ENCODE data around the gene PPP1R14C.

The PPP1R14C gene

DNA sequence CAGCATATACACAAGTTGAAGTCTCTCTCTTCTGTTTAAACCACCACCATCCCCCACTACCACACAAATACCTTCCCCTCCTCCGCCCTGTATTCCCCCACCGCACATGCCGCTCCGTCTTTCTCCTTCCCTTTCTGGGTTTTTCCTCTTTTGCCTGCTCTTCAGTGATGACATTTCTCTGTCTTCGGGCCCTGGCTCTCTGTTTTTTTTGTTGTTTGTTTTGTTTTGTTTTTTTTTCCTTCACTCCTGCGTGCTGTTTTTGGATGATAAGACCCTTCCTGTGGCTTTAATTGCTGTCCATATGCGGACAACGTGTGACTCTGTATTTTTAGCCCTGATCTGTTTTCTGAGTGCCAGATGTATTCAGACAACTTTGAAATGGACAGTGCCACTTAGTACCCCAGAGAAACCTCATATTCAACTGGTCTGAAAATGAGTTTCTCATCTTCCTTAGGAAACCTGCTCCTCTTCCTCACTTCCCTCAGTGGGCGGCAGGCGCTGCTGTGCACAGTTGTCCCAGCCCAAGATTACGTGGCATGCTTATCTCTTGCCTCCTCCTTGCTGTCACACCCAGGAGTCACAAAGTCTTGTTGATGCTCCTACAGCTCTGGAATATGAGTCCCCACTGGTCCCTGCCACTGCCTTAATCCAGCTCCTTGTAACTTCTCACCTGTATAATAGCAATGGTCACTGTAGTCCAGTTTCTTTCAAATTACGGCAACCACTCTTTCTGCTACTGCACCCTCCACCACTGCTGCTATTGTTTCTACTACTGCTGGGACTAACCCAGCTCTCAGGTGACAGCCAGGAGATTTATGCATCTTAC is 8.2 kb downstream of the PPP1R14C start:
- H3K36me3 ChIP-seq (ENCODE audit: control insufficient read depth in 4 of 4, insufficient read depth in 4 of 4, low read length in 3 of 4) = no peaks in the 10 kb centered on the region
- no peak overlapping the region for H3K4me3 ChIP-seq (ENCODE audit: control insufficient read depth in 1 of 7, extremely low read depth in 1 of 7, insufficient read depth in 4 of 7, low read depth in 2 of 7, low read length in 6 of 7)
- peak in 1 of 3 donors; percentile 33 for DNase-seq
- peaks cover 7 to 67% (median 26%) of the 10 kb centered on the region in 4 experiments for H3K4me1 ChIP-seq (ENCODE audit: control extremely low read depth in 1 of 4, control insufficient read depth in 4 of 4, insufficient read depth in 4 of 4, low read length in 3 of 4)
- peaks cover 0 to 6% (median 0%) of the 10 kb centered on the region in 5 experiments for H3K27me3 ChIP-seq (replicated peaks in 2 of 5; ENCODE audit: control insufficient read depth in 4 of 5, insufficient read depth in 5 of 5, low read length in 4 of 5)
- 52% methylated on average over 5 of the region's 12 CpGs for WGBS (ENCODE audit: insufficient coverage)
- no peaks in the 10 kb centered on the region for H3K9me3 ChIP-seq (ENCODE audit: control extremely low read depth in 1 of 5, control insufficient read depth in 4 of 5, insufficient read depth in 2 of 5, low read depth in 1 of 5, low read length in 4 of 5)
- POLR2A ChIA-PET = no interaction called here
- CTCF ChIA-PET = no interaction called here
- peak overlapping the region in 1 of 2 experiments; percentile 39 for H3K27ac ChIP-seq (ENCODE audit: insufficient read depth in 1 of 2, low read depth in 1 of 2, low read length in 2 of 2, poor library complexity in 1 of 2, severe bottlenecking in 2 of 2)

- H3K27me3 ChIP-seq (replicated peaks in 2 of 5; ENCODE audit: control insufficient read depth in 4 of 5, insufficient read depth in 5 of 5, low read length in 4 of 5) = peaks cover 0 to 6% (median 0%) of the 10 kb centered on the region in 5 experiments
- CTCF ChIA-PET = interaction anchor here (0.6 to 1.7 kb wide), 3 partner anchors 8 to 945 kb away, joined by 3 to 4 read pairs (median 4); no protein-coding TSS in a partner anchor
- H3K9me3 ChIP-seq (ENCODE audit: control extremely low read depth in 1 of 5, control insufficient read depth in 4 of 5, insufficient read depth in 2 of 5, low read depth in 1 of 5, low read length in 4 of 5) = no peaks in the 10 kb centered on the region
- peak overlapping the region in 2 of 7 experiments; percentile 1 to 20 for H3K4me3 ChIP-seq (ENCODE audit: control insufficient read depth in 1 of 7, extremely low read depth in 1 of 7, insufficient read depth in 4 of 7, low read depth in 2 of 7, low read length in 6 of 7)
- POLR2A ChIA-PET = interaction anchor here (0.6 kb wide), 1 partner anchor 9 kb away, joined by 3 read pairs; no protein-coding TSS in a partner anchor
- 57% methylated on average over 6 of the region's 9 CpGs for WGBS (ENCODE audit: insufficient coverage)
- no peaks in the 10 kb centered on the region for H3K36me3 ChIP-seq (ENCODE audit: control insufficient read depth in 4 of 4, insufficient read depth in 4 of 4, low read length in 3 of 4)
- DNase-seq = peak; percentile 38 to 85 (median 75)
- H3K27ac ChIP-seq (ENCODE audit: insufficient read depth in 1 of 2, low read depth in 1 of 2, low read length in 2 of 2, poor library complexity in 1 of 2, severe bottlenecking in 2 of 2) = no peak overlapping the region
- H3K4me1 ChIP-seq (ENCODE audit: control extremely low read depth in 1 of 4, control insufficient read depth in 4 of 4, insufficient read depth in 4 of 4, low read length in 3 of 4) = peaks cover 7 to 56% (median 22%) of the 10 kb centered on the region in 4 experiments
Measured at GRCh38 chr6:150152891-150153876, 10.3 kb downstream of the PPP1R14C start.

DNA sequence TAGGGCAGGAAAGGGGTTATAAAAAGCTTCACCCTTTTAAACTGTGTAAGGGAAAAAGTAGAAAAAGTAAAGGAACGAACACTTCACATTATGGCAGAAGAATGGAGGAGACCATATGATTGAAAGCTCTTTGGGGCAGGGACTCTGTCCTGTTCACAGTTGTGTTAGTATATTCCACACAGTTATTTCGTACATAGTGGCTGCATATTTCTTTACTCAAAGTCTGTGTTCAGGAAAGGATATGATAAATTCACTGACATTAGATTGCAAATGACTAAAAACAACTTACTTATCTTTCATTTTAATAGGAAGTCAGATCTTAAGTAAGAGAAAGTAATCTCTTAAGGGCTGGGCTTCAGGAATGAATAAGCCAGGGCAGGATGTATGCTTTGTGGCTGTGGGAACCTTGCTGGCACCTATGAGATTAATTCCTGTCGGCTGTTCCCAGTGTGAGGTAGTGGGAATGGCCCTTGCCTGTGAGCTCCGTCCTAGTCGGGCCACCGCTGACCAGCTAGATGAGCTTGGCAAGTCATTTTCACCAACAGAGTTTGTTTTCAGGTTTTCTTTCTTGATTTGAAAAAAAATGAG is 11.2 kb downstream of the PPP1R14C start:
- Histone ChIP-seq H3K4me1 (ENCODE audit: control extremely low read depth in 1 of 4, control insufficient read depth in 4 of 4, insufficient read depth in 4 of 4, low read length in 3 of 4) (peaks cover 7 to 51% (median 22%) of the 10 kb centered on the region in 4 experiments), H3K4me3 (ENCODE audit: control insufficient read depth in 1 of 7, extremely low read depth in 1 of 7, insufficient read depth in 4 of 7, low read depth in 2 of 7, low read length in 6 of 7) (no peak overlapping the region), H3K36me3 (ENCODE audit: control insufficient read depth in 4 of 4, insufficient read depth in 4 of 4, low read length in 3 of 4) (no peaks in the 10 kb centered on the region), H3K27me3 (replicated peaks in 2 of 5; ENCODE audit: control insufficient read depth in 4 of 5, insufficient read depth in 5 of 5, low read length in 4 of 5) (peaks cover 0 to 6% (median 0%) of the 10 kb centered on the region in 5 experiments), H3K9me3 (ENCODE audit: control extremely low read depth in 1 of 5, control insufficient read depth in 4 of 5, insufficient read depth in 2 of 5, low read depth in 1 of 5, low read length in 4 of 5) (no peaks in the 10 kb centered on the region), H3K27ac (ENCODE audit: insufficient read depth in 1 of 2, low read depth in 1 of 2, low read length in 2 of 2, poor library complexity in 1 of 2, severe bottlenecking in 2 of 2) (no peak overlapping the region)
- CTCF ChIA-PET = interaction anchor here (1.4 to 1.7 kb wide), 2 partner anchors 9 to 13 kb away, joined by 4 read pairs; no protein-coding TSS in a partner anchor
- POLR2A ChIA-PET = no interaction called here
- WGBS (ENCODE audit: insufficient coverage) = 86% methylated on average over 5 of the region's 6 CpGs
- no peak for DNase-seq

DNA sequence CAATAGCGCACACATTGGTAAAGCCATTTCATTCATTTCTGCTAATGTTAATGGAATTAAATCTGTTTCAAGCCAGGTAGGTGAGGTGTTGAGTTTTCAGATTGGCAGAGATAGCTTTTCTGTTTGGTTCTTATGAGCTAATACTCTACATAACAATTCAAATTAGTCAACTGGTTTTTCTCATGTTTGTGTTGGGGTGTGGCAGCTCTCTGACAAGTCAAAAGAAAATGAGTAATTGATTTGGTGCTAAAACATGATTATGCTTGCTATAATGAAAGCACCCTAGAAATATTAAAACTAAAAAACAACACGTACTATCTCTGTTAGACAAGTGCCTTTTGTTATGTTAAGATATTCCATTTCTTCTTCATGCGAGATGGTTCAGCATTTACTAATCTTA is 13.6 kb downstream of the PPP1R14C start:
- DNase-seq = no peak
- Histone ChIP-seq H3K36me3 (ENCODE audit: control insufficient read depth in 4 of 4, insufficient read depth in 4 of 4, low read length in 3 of 4) (no peaks in the 10 kb centered on the region), H3K9me3 (ENCODE audit: control extremely low read depth in 1 of 5, control insufficient read depth in 4 of 5, insufficient read depth in 2 of 5, low read depth in 1 of 5, low read length in 4 of 5) (no peaks in the 10 kb centered on the region), H3K4me3 (ENCODE audit: control insufficient read depth in 1 of 7, extremely low read depth in 1 of 7, insufficient read depth in 4 of 7, low read depth in 2 of 7, low read length in 6 of 7) (no peak overlapping the region), H3K27ac (ENCODE audit: insufficient read depth in 1 of 2, low read depth in 1 of 2, low read length in 2 of 2, poor library complexity in 1 of 2, severe bottlenecking in 2 of 2) (no peak overlapping the region), H3K27me3 (replicated peaks in 2 of 5; ENCODE audit: control insufficient read depth in 4 of 5, insufficient read depth in 5 of 5, low read length in 4 of 5) (no peaks in the 10 kb centered on the region), H3K4me1 (ENCODE audit: control extremely low read depth in 1 of 4, control insufficient read depth in 4 of 4, insufficient read depth in 4 of 4, low read length in 3 of 4) (peaks cover 5 to 36% (median 22%) of the 10 kb centered on the region in 4 experiments)
- WGBS (ENCODE audit: insufficient coverage) = no CpG with 5 or more reads among the region's 3 CpGs
- ChIA-PET POLR2A (no interaction called here), CTCF (no interaction called here)

GRCh38 chr6:150157081-150157480 is 14.2 kb downstream of the PPP1R14C start:
- CTCF ChIA-PET = no interaction called here
- Histone ChIP-seq H3K4me3 (ENCODE audit: control insufficient read depth in 1 of 7, extremely low read depth in 1 of 7, insufficient read depth in 4 of 7, low read depth in 2 of 7, low read length in 6 of 7) (no peak overlapping the region), H3K27me3 (replicated peaks in 2 of 5; ENCODE audit: control insufficient read depth in 4 of 5, insufficient read depth in 5 of 5, low read length in 4 of 5) (no peaks in the 10 kb centered on the region), H3K4me1 (ENCODE audit: control extremely low read depth in 1 of 4, control insufficient read depth in 4 of 4, insufficient read depth in 4 of 4, low read length in 3 of 4) (peaks cover 5 to 32% (median 21%) of the 10 kb centered on the region in 4 experiments), H3K9me3 (ENCODE audit: control extremely low read depth in 1 of 5, control insufficient read depth in 4 of 5, insufficient read depth in 2 of 5, low read depth in 1 of 5, low read length in 4 of 5) (no peaks in the 10 kb centered on the region), H3K36me3 (ENCODE audit: control insufficient read depth in 4 of 4, insufficient read depth in 4 of 4, low read length in 3 of 4) (no peaks in the 10 kb centered on the region), H3K27ac (ENCODE audit: insufficient read depth in 1 of 2, low read depth in 1 of 2, low read length in 2 of 2, poor library complexity in 1 of 2, severe bottlenecking in 2 of 2) (no peak overlapping the region)
- peak in 1 of 3 donors; percentile 31 for DNase-seq
- POLR2A ChIA-PET = no interaction called here
- WGBS (ENCODE audit: insufficient coverage) = no CpG with 5 or more reads among the region's 1 CpG

DNA sequence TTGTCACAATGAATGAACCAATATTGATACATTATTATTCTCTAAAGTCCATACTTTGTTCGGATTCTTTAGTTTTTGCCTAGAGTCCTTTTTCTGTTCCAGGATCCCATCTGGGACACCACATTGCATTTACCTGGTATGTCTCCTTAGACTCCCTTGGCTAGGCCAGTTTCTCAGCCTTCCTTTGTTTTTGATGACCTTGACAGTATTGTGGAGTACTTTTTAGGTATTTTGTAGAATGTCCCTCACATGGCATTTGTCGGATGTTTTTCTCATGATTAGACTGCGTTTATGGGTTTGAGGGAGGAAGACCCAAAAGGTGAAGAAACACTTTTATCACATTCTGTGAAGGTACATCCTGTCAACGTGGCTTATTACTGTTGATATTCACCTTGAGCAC is 16.9 kb downstream of the PPP1R14C start:
- 100% methylated on average over 2 of the region's 4 CpGs for WGBS (ENCODE audit: insufficient coverage)
- no peak overlapping the region for H3K4me3 ChIP-seq (ENCODE audit: control insufficient read depth in 1 of 7, extremely low read depth in 1 of 7, insufficient read depth in 4 of 7, low read depth in 2 of 7, low read length in 6 of 7)
- H3K4me1 ChIP-seq (ENCODE audit: control extremely low read depth in 1 of 4, control insufficient read depth in 4 of 4, insufficient read depth in 4 of 4, low read length in 3 of 4) = peaks cover 0 to 7% (median 2%) of the 10 kb centered on the region in 4 experiments
- H3K9me3 ChIP-seq (ENCODE audit: control extremely low read depth in 1 of 5, control insufficient read depth in 4 of 5, insufficient read depth in 2 of 5, low read depth in 1 of 5, low read length in 4 of 5) = no peaks in the 10 kb centered on the region
- CTCF ChIA-PET = no interaction called here
- no peak overlapping the region for H3K27ac ChIP-seq (ENCODE audit: insufficient read depth in 1 of 2, low read depth in 1 of 2, low read length in 2 of 2, poor library complexity in 1 of 2, severe bottlenecking in 2 of 2)
- POLR2A ChIA-PET = no interaction called here
- no peaks in the 10 kb centered on the region for H3K27me3 ChIP-seq (replicated peaks in 2 of 5; ENCODE audit: control insufficient read depth in 4 of 5, insufficient read depth in 5 of 5, low read length in 4 of 5)
- no peaks in the 10 kb centered on the region for H3K36me3 ChIP-seq (ENCODE audit: control insufficient read depth in 4 of 4, insufficient read depth in 4 of 4, low read length in 3 of 4)
- DNase-seq = no peak

All from common myeloid progenitor, CD34-positive (primary cell).